ENCODE results near the gene ARID1B.

The ARID1B gene

GRCh38 chr6:157246048-157246630 is 469.0 kb downstream of the ARID1B start:
- no peak for DNase-seq (ENCODE audit: low spot score)

- DNase-seq (ENCODE audit: low spot score): no peak
Observed at GRCh38 chr6:157246771-157247484, 469.8 kb downstream of the ARID1B start.

- no peak for DNase-seq (ENCODE audit: low spot score)
Observed at GRCh38 chr6:157248264-157248663, 471.1 kb downstream of the ARID1B start.

- DNase-seq (ENCODE audit: low spot score): no peak
Observed at GRCh38 chr6:157249826-157250225, 472.6 kb downstream of the ARID1B start.

- DNase-seq (ENCODE audit: low spot score): no peak
Observed at GRCh38 chr6:157251586-157252247, 474.5 kb downstream of the ARID1B start.

GRCh38 chr6:157253017-157253416 is 475.8 kb downstream of the ARID1B start:
- DNase-seq (ENCODE audit: low spot score): no peak

- no peak for DNase-seq (ENCODE audit: low spot score)
Observed at GRCh38 chr6:157253699-157254098, 476.5 kb downstream of the ARID1B start.

GRCh38 chr6:157254538-157254937 is 477.4 kb downstream of the ARID1B start:
- DNase-seq (ENCODE audit: low spot score): no peak

GRCh38 chr6:157255079-157255478 is 477.9 kb downstream of the ARID1B start:
- no peak for DNase-seq (ENCODE audit: low spot score)

- no peak for DNase-seq (ENCODE audit: low spot score)
Observed at GRCh38 chr6:157258878-157259277, 481.7 kb downstream of the ARID1B start.

- DNase-seq (ENCODE audit: low spot score): no peak
Observed at GRCh38 chr6:157259443-157259842, 482.3 kb downstream of the ARID1B start.

All from COLO829 (cell line).